ENCODE measurements around the gene SEMA4A. TPM values are rescaled to one million over a fixed set of nuclear protein-coding genes. Genes with fewer than 3 reads are reported as not detected.
"Not testable (repeated sequence)": the region's sequence is repeated elsewhere in the genome, so short reads cannot be mapped to it uniquely, and the experiment has no call there.

The SEMA4A gene
- total and polyA plus RNA-seq, 7 donors = 0.77 to 3.4 (median 1.8) TPM

DNA sequence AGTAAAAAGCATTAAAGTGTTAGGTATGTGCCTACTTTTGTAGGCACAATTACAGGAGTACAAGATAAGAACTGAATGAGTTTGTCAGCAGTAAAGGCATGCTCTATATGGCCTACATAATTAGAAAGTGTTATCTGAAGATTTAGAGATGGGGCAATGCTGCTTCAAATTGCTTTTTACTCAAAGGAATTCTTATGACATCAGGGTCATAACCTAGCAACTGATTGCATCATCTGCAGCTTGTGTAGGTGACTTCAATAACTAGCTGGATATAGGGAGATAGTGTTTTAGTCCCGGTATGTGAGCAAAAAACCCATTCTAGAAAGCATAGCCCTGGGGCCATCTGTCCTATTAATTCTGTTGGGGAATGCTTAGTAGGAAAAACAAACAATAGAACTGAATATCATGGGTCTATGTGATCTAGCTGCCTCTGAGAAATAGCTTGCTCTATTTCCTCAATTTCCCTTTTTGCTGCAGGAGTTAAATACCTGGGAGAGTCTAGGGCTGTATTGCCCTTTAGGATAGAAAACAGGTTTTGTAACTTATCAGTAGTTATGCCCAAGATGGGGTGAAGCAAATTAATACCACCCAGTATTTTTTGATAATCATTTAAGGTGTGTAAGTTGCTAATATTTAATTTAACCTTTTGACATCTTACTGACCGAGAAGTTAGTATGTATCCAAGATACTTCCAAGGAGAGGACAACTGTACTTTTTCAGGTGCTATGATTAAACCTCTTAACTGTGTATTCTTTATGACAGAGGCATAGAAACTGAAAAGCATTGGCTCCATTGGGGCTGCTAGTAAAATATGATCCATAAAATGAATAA, 33.2 kb downstream of the SEMA4A start:
- intact Hi-C loops (cut with DNase I); H3K36me3 ChIP-seq (ENCODE audit: insufficient read depth in 1 of 2, low read depth in 1 of 2); H3K27ac ChIP-seq; H3K27me3 ChIP-seq (ENCODE audit: insufficient read depth in 3 of 3, low read length in 2 of 3); DNase-seq; H3K4me1 ChIP-seq; H3K9me3 ChIP-seq; ATAC-seq; H3K4me3 ChIP-seq: not testable (repeated sequence)
- WGBS, 3 donors = 89 to 91% (median 90%) methylated on average over 2 of the region's 2 CpGs

DNA sequence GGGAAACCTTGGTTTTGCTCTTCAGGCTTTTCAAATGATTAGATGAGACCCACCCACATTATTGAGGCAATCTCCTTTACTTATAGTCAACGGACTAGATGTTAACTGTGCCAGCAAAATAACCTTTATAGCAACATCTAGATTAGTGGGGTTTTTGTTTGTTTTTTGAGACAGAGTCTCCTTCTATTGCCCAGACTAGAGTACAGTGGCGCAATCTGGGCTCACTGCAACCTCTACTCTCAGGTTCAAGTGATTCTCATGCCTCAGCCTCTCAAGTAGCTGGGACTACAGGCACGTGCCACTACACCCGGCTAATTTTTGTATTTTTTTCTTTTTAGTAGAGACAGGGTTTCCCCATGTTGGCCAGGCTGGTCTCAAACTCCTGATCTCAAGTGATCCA, 36.9 kb downstream of the SEMA4A start:
- ATAC-seq; DNase-seq; H3K27ac ChIP-seq; H3K27me3 ChIP-seq (ENCODE audit: insufficient read depth in 3 of 3, low read length in 2 of 3); H3K9me3 ChIP-seq; H3K4me3 ChIP-seq; H3K36me3 ChIP-seq (ENCODE audit: insufficient read depth in 1 of 2, low read depth in 1 of 2); intact Hi-C loops (cut with DNase I): not testable (repeated sequence)
- H3K4me1 ChIP-seq = peaks cover 17% of the 10 kb centered on the region
- WGBS, 3 donors = 72 to 78% (median 72%) methylated on average over 4 of the region's 4 CpGs

DNA sequence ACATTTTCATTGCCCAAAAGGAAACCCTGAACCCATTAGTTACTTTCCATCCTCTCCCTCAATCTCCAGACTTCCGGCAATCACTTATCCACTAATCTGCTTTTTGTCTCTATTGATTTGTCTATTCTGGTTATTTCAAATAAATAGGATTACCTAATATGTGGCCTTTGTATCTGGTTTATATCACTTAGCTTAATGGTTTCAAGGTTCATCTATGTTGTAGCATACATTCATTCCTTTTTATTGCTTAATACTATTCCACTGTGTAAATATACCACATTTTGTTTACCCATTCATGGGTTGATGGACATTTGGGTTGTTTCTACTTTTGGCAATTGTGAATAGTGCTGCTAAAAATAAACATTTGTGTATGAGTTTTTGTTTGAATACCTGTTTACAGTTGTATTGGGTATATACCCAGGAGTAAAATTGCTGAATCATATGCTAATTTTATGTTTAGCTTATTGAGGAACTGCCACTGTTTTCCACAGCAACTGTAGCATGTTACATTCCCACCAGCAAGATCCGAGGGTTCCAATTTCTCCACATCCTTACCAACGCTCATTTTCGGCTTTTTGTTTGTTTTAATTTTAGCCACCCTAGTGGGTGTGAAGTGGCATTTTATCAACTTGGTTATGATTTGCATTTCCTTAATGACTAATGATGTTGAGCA, 38.0 kb downstream of the SEMA4A start:
- intact Hi-C loops (cut with DNase I) = no loop called here
- H3K9me3 ChIP-seq = no peaks in the 10 kb centered on the region
- H3K27me3 ChIP-seq (ENCODE audit: insufficient read depth in 3 of 3, low read length in 2 of 3) = no peaks in the 10 kb centered on the region
- peaks cover 28% of the 10 kb centered on the region for H3K4me1 ChIP-seq
- H3K4me3 ChIP-seq = no peak overlapping the region
- TF ChIP-seq, protein P1, sequence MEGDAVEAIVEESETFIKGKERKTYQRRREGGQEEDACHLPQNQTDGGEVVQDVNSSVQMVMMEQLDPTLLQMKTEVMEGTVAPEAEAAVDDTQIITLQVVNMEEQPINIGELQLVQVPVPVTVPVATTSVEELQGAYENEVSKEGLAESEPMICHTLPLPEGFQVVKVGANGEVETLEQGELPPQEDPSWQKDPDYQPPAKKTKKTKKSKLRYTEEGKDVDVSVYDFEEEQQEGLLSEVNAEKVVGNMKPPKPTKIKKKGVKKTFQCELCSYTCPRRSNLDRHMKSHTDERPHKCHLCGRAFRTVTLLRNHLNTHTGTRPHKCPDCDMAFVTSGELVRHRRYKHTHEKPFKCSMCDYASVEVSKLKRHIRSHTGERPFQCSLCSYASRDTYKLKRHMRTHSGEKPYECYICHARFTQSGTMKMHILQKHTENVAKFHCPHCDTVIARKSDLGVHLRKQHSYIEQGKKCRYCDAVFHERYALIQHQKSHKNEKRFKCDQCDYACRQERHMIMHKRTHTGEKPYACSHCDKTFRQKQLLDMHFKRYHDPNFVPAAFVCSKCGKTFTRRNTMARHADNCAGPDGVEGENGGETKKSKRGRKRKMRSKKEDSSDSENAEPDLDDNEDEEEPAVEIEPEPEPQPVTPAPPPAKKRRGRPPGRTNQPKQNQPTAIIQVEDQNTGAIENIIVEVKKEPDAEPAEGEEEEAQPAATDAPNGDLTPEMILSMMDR (IDR thresholded peaks at IDR 0.05) = no peak
- peaks cover 3 to 12% of the 10 kb centered on the region in 2 donors for H3K36me3 ChIP-seq (ENCODE audit: insufficient read depth in 1 of 2, low read depth in 1 of 2)
- WGBS, 3 donors = 84 to 87% (median 87%) methylated on average over 4 of the region's 4 CpGs
- no peak for DNase-seq
- no peak for ATAC-seq
- H3K27ac ChIP-seq = peak overlapping the region; percentile 10

DNA sequence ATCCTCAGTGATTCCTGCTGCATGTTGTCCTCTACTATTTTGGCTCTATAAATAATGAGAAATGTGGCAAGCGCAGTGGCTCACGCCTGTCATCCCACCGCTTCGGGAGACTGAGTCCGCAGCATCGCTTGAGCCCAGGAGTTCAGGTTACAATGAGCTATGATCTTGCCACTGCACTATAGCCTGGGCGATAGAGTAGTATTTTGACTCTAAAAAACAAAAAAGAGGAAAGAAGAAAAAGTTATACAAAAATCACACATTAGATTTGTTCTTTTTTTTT, 39.8 kb downstream of the SEMA4A start:
- TF ChIP-seq, protein P1 (IDR thresholded peaks at IDR 0.05) = no peak
- Histone ChIP-seq H3K4me1 (peaks cover 36% of the 10 kb centered on the region), H3K4me3 (peak overlapping the region; percentile 100), H3K36me3 (ENCODE audit: insufficient read depth in 1 of 2, low read depth in 1 of 2) (peaks cover 7 to 20% of the 10 kb centered on the region in 2 donors), H3K27me3 (ENCODE audit: insufficient read depth in 3 of 3, low read length in 2 of 3) (no peaks in the 10 kb centered on the region), H3K27ac (peak overlapping the region; percentile 91), H3K9me3 (no peaks in the 10 kb centered on the region)
- intact Hi-C loops (cut with DNase I) = no loop called here
- WGBS, 3 donors = 56 to 63% (median 57%) methylated on average over 7 of the region's 7 CpGs
- DNase-seq (no peak), ATAC-seq (peak in 1 of 4 donors; percentile 31)

DNA sequence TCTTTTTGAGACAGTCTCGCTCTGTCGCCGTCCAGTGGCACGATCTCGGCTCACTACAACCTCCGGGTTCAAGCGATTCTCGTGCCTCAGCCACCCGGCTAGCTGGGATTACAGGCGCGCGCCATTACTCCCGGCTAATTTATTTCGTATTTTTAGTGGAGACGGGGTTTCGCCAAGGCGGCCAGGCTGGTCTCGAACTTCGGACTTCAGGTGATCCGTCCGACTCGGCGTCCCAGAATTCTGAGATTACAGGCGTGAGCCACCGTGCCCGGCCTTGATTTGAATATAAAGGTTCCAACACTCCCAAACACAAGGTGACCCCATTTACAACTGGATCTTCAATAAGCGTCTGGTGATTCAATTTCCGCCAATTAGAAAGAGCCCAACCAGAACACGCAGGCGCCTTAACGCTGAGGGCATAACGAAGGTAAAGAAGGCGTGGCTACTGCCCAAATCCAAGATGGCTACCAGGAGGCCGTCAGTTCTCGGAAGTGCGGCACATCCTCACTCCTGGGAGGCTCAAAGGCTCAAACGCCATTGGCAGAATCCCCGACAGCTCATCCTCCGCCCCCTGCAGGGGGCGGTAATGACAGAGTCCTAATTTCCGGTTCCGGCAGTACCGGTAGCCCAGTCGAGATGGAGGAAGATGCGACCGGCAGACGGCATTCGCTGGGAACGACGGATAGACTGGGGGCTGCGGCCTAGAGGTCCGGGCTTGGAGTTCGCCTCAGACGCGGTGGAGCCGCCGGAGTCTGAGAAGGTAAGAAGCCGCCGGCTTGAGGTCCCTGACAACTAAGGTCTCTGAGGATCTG, 40.3 kb downstream of the SEMA4A start, which contains the start of gene SLC25A44:
Gene SLC25A44, plus strand, starts transcription at position 617 of the 812 bp plus-strand sequence. CDS start 5,744 bp downstream, outside the sequence.
- H3K4me1 ChIP-seq = peaks cover 36% of the 10 kb centered on the region
- WGBS, 3 donors = 1 to 4% (median 1%) methylated on average over 59 of the region's 59 CpGs
- intact Hi-C loops (cut with DNase I) = no loop called here

More for the DNA sequence above, 40.3 kb downstream of the SEMA4A start, which contains the start of gene SLC25A44:
- TF ChIP-seq, protein P1 (IDR thresholded peaks at IDR 0.05) = peak; percentile 56
- Histone ChIP-seq H3K27me3 (ENCODE audit: insufficient read depth in 3 of 3, low read length in 2 of 3) (no peaks in the 10 kb centered on the region), H3K4me3 (peak within 1 kb of the TSS; percentile 100), H3K36me3 (ENCODE audit: insufficient read depth in 1 of 2, low read depth in 1 of 2) (peaks cover 7 to 20% of the 10 kb centered on the region in 2 donors), H3K27ac (peak within 1 kb of the TSS; percentile 91), H3K9me3 (no peaks in the 10 kb centered on the region)
- peak; percentile 98 to 100 (median 99) for ATAC-seq
- peak; percentile 95 to 98 for DNase-seq
